HG03135 (cell line): ENCODE data around the gene BMP10.

Experiments
- ATAC-seq: cut with Tn5 transposase; IDR thresholded peaks from one replicate; pipeline ENCODE4 v1.9.1; 2021; ENCODE audit warnings: mild to moderate bottlenecking, moderate library complexity; ENCODE audit not compliant: unreplicated experiment

Gene BMP10

DNA sequence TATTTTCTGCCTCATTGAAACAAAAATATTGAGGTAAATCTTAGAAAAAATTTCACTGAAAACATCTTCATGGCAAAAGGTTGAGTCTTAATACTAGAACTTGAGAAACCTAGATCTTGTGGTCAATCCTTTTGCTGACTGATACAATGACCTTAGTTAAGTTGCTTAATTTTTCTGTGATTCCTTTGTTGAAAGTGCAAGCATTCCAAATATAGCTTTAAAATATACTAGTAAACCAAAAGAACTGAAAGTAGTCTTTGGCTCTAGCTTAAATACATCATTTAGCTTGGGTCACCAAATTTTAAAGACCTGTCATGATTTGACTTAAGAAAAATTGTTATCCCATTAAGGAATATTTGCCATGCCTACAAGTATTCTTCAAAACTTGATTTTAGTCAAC, 16.7 kb downstream of the BMP10 start:
- ATAC-seq = no peak

GRCh38 chr2:68853915-68854314, 17.3 kb downstream of the BMP10 start:
- no peak for ATAC-seq

DNA sequence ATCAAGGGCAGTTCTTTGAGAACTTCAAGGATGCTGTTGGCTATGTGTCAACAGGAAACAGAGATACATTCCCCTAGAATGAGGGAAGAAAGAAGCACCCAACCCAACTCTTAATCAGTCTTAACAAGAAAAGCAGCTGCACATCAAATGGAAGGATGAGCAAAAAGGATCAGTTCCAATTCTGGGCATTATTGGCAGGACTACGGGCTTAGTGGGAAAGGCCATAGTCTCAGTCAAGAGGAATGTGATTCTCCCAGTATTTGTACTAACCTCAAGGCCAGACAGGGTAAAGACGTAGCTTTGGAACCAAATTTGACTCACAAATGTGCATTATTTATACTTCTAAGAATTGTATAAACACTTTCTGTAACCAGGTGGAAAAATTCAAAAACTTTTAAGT, 18.2 kb downstream of the BMP10 start:
- no peak for ATAC-seq

- no peak for ATAC-seq
Observed at GRCh38 chr2:68850524-68850923, 20.7 kb downstream of the BMP10 start.

- ATAC-seq = no peak
Observed at GRCh38 chr2:68849579-68850030, 21.6 kb downstream of the BMP10 start.

GRCh38 chr2:68847751-68848150, 23.4 kb downstream of the BMP10 start:
- no peak for ATAC-seq

DNA sequence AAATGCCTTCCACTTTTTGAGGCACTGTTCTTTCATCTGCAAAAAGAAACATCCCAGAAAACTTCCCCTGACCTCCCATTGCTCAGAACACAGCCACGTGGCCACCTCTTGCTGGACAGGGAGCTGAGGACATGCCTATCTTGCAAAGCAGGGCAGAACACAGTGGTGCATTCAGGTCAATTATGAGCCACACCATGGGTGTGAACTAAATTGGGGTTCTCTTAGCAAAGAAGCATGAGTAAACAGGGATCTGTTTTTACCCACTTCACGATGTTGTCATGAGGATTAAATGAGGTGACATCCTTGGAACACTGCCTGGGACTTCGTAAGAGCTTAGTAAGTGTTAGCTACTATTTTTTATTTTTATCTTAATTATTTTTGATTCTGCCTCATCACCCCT, 25.1 kb downstream of the BMP10 start:
- no peak for ATAC-seq

- ATAC-seq = no peak
Observed at GRCh38 chr2:68845043-68845442, 26.2 kb downstream of the BMP10 start.

DNA sequence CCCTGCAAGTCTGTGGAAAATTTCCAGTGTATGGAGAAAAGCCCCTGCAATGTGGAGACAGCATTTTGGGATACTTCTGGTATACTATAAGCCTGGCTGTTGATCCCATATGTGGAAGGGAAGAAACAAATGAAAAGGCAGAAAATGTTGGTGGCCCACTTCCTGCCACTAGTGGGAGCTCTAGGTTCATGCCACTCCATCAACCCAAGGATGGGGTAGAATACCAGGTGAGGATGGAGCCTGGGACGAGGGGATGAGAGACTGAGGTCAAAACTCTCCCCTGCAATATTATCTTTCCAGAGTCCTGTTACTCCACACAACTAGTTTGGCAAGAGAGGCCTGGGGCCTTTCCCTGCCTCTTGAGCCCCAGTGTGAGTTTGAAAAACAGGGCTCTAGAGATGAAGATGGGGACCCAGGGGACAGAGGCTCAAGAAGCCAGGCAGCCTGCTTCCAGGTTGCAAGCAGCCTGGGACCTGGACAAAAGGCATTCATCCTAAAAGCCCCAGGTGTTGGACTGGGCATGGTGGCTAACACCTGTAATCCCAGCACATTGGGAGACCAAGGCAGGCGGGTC, 31.9 kb downstream of the BMP10 start:
- no peak for ATAC-seq

DNA sequence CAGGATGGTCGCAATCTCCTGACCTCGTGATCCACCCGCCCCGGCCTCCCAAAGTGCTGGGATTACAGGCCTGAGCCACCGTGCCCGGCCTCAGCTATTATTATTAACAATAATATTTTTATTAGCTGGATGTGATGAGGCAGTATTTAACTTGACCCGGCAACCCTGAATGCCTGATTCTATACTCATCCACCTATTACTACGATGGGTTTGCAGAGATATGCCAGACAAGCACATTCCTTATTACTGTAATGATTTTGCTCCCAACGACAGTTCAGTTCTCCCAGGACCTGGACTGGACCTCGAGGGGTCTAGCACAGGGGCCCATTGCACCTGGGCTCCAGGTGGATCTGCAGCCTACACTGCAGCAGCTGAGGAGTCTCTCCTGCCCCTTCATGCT, 32.6 kb downstream of the BMP10 start:
- no peak for ATAC-seq

DNA sequence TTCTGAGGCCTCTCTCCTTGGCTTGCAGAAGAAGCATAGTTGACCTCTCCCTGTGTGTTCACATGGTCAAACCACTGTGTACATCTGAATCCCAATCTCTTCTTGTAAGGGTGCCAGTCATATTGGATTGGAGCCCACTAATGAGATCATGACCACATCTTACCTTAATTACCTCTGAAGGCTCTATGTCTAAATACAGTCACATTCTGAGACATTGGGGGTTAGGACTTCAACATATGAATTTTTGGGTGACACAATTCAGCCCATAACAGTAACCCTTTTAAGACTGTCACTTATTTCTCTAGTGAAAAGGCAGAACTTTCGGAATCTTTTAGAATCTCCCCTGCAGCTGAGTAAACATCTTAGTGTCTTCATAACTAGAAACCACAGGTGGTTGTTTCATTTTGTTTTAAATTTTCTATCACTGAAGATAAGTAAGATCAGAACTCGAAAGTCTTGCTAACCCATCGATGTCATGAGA, 33.3 kb downstream of the BMP10 start:
- no peak for ATAC-seq

DNA sequence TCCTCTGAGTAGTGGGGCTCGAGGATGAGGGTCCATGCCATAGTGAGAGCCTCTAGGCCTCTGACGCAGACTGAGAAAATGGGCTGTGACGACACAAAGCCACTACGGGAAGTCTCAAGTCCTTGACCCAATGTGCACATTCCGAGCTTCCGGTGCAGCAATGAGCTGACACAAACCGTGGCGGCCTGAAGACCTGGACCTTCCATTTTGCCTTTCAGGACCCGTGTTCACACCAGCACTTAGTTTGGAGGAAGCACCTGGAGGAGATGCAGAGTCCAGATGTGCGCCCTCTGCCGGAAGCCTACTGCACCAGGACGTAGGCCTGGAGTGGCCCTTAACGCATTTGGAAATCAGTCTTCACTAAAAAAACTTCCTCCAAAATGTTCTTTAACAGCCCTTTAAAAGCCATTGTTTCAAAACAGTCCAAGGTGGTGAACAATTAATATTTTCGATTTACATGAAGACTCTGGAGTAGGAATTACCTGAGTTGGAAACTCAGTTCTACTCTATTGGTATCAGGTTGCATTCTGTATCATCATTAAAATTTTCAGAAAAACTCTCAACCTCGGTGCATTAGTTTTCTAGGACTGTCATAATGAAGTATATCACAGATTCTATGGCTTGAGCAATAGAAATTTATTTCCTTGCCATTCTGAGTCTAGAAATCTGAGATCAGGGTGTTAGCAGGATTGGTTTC, 33.9 kb downstream of the BMP10 start:
- peak; percentile 55 for ATAC-seq

DNA sequence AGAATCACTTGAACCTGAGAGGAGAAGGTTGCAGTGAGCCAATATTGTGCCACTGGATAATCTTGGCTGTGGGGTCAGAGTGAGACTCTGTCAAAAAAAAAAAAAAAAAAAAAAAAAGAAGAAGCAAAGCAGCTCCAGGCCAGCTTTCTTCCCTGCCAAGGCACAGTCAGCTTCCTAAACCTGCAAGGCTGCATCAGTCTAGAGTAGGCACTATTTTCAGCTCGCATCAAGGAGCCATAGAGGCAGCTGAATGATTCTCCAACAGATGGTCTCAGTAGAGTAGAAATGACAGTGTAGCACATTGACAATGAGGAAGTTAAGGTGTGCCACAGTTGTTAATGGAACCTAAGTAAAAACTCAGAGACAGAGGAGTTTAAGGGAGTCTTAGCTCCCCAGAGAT, 35.6 kb downstream of the BMP10 start:
- no peak for ATAC-seq

DNA sequence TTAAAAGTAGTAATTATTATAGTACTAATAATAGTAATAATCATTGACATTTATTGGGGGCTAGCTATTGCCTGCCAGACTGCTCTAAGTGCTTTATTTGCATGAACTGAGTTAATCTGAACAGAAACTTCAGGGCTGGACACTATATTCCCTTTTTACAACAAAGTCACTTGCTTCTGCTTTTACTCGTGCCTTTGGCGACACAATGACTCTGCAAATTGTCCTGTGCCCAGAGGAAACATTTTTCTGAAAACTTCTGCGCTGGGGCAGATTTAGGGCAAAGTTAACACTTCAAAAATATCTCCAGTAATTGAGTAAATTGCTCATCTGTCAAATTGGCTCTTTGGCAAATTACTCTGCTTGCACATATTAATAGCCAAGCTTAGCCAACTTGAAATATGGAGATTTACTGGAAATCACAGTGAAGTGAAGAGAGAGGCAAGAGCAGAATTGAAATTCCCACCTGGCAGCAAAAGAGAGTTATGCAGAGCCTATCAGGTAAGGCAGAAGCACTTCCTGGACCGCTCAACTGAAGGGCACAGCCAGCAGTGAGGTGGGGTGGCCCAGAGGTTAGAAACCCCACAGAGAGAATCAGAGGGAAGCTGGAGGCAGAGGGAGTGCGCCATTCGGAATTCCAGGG, 36.3 kb downstream of the BMP10 start:
- no peak for ATAC-seq

DNA sequence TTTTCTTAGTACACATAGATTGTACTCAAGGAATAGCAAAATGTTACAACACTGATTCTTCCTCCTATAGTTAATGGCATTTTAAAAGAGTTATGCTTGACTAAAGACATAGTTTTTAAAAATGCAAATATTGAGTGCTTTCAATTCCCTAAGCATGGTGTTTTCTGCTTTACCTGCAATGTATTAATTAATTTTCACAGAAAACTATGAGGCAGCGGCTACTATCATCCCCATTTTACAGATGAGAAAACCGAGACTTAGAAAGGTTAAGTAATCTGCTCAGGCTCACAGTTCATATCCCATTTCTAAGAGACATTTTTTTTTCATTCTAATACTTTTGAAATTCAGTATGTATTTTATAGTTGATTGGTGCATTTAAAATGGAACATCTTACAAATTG, 38.0 kb downstream of the BMP10 start:
- ATAC-seq = no peak

DNA sequence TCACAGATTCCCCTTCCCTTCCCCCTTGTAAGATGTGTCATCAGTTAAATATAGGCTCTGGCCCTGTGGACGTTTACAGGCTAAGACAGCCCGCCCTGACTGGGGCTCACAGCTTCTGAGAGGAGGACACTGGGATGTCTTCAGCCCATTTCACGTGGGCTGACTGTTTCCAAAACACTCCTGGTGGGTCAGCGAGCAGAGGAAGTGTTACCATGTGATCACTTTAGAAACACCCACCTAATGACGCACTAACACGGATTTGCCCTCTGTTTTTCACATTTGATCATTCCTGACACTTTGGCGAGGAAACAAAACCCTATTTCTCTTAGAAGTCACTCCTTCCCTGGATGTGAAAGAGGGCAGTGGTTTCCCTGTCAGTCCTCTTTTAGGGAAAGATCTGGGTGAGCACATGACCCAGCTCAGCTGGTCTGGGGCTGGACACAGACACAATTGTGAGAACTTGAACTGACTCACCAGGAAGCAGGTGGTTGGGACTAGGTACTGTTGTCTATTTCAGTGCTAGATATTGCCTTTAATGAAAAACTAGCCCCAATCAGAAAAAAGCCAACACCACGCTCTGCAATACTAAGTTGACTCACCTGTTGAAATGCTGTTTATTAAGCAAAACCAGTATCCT, 38.8 kb downstream of the BMP10 start:
- ATAC-seq = peak; percentile 69

DNA sequence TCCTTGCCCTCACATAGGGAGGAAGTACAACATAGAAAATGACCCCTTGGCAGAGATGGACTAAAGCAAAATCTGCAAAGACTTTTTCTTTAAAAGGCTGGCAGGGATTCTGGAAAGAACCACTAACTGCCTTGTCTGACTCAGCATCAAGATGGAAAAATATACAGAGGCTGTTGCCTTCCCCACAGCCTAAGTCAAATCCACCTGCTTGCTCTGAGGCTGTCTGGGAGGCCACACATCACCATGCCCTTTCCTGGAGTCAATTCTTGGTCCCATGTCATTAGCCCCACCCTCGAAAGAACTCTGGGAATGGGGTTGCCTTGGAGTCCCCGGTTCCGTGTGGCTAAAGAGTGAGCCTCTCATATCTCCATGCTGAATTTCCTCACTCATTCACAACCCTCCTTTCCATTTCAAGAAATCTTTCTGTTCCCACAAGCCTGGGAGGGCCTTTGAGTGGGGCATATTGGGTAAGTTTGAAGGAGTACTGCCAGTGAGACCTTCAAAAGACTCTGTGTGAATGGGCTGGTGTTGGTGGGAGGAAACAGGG, 39.4 kb downstream of the BMP10 start:
- ATAC-seq = no peak

GRCh38 chr2:68829749-68830148, 41.4 kb downstream of the BMP10 start:
- no peak for ATAC-seq

GRCh38 chr2:68828887-68829708, 42.1 kb downstream of the BMP10 start:
- no peak for ATAC-seq

- no peak for ATAC-seq
Observed at GRCh38 chr2:68827666-68828065, 43.5 kb downstream of the BMP10 start.

DNA sequence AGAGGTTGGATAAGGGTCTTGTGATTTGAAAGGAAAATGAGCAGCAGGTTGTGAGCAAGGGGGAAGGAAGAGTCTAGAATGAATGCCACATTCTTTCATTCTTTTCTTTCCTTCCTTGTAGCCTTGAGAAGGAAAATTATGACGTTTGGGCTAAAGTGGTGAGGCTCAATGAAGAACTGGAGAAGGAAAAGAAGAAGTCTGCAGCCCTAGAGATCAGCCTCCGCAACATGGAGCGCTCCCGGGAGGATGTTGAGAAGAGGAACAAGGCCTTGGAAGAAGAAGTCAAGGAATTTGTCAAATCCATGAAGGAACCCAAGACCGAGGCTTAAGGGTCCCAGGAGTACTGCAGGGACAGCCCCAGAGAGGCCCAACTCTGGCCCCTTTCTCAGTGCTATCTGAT, 45.3 kb downstream of the BMP10 start:
- no peak for ATAC-seq
